Measurements from ENCODE around the gene NHERF1.

Gene NHERF1

DNA sequence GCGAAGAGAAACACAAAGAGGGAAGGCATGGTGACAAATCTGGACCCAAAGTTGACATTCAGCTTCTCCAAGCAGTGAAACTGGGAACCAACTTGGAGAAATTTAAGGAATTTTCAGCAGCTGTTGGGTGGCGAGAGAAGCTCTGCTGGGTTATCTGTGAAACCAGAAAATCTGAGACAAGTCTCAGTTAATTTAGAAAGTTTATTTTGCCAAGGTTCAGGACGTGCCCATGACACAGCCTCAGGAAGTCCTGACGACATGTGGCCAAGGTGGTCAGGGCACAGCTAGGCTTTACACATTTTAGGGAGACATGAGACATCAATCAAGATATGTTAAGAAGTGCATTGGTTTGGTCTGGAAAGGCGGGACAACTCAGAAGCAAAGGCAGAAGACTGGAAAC lies 24.5 kb upstream of the NHERF1 start:
- Histone ChIP-seq H3K79me2 (ENCODE audit: low read length) (no peaks in the 10 kb centered on the region), H3K27me3 (ENCODE audit: low read depth, low read length) (0 out of 2 replicates have a peak, but pooled peaks cover 3% of the 10 kb centered on the region), H2AFZ (ENCODE audit: low read depth, low read length) (no peak overlapping the region), H3K9ac (ENCODE audit: low read length) (no peak overlapping the region), H3K4me3 (ENCODE audit: low read length) (no peak overlapping the region), H3K4me2 (ENCODE audit: low read length) (no peak overlapping the region), H3K36me3 (replicated peaks; ENCODE audit: low read depth, low read length) (no peaks in the 10 kb centered on the region), H3K9me3 (ENCODE audit: insufficient read depth, low read length) (peaks cover 5% of the 10 kb centered on the region; the same call in 1 of the 2 replicates), H4K20me1 (ENCODE audit: insufficient read depth, low read length) (no peaks in the 10 kb centered on the region), H3K27ac (ENCODE audit: low read length) (no peak overlapping the region), H3K4me1 (ENCODE audit: low read length) (no peaks in the 10 kb centered on the region)
- no peak for TF ChIP-seq EZH2phosphoT487 (IDR thresholded peaks at IDR 0.05; ENCODE audit: low read depth)
- TF ChIP-seq CTCF (IDR thresholded peaks at IDR 0.05; ENCODE audit: low read depth, low read length) = no peak

- no peaks in the 10 kb centered on the region for H3K79me2 ChIP-seq (ENCODE audit: low read length)
- TF ChIP-seq EZH2phosphoT487 (IDR thresholded peaks at IDR 0.05; ENCODE audit: low read depth) (no peak), CTCF (IDR thresholded peaks at IDR 0.05; ENCODE audit: low read depth, low read length) (no peak)
- no peak overlapping the region for H3K27ac ChIP-seq (ENCODE audit: low read length)
Measured at GRCh38 chr17:74725111-74725510, 23.3 kb upstream of the NHERF1 start.

DNA sequence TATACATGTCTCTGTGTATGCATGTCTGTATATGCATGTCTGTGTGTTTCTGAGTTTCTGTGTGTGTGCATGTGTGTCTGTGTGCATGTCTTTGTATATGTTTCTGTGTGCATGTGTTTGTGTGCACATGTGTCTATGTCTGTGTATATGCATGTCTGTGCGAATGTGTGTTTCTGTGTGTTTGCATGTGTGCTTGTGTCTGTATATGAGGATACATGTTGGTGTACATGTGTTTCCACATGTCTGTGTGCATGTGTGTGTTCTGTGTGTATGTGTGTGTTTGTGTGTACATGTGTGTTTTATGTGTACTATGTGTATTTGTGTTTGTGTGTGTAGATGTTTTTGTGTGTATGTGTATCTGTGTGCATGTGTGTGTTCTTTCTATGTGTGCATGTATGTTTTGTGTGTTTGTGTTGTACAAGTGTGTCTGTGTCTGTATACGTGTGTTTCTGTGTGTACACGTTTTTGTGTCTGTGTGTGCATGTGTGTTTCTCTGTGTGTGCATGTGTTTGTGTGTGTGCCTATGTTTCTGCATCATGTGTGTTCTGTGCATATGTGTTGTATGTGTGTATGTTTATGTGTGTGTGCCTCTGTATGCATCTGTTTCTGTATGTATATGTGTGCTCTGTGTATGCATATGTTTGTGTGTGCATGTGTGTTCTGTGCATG lies 20.3 kb upstream of the NHERF1 start:
- Histone ChIP-seq H2AFZ (ENCODE audit: low read depth, low read length) (no peak overlapping the region), H3K4me2 (ENCODE audit: low read length) (no peak overlapping the region), H4K20me1 (ENCODE audit: insufficient read depth, low read length) (no peaks in the 10 kb centered on the region), H3K4me1 (ENCODE audit: low read length) (no peaks in the 10 kb centered on the region), H3K27me3 (ENCODE audit: low read depth, low read length) (peaks cover 6% of the 10 kb centered on the region; the same call in 1 of the 2 replicates), H3K27ac (ENCODE audit: low read length) (no peak overlapping the region), H3K9ac (ENCODE audit: low read length) (no peak overlapping the region), H3K36me3 (replicated peaks; ENCODE audit: low read depth, low read length) (no peaks in the 10 kb centered on the region), H3K4me3 (ENCODE audit: low read length) (no peak overlapping the region), H3K9me3 (ENCODE audit: insufficient read depth, low read length) (peaks cover 5% of the 10 kb centered on the region; the same call in 1 of the 2 replicates), H3K79me2 (ENCODE audit: low read length) (no peaks in the 10 kb centered on the region)
- TF ChIP-seq CTCF (IDR thresholded peaks at IDR 0.05; ENCODE audit: low read depth, low read length) (no peak), EZH2phosphoT487 (IDR thresholded peaks at IDR 0.05; ENCODE audit: low read depth) (no peak)

More at GRCh38 chr17:74725111-74725510, 23.3 kb upstream of the NHERF1 start:
- Histone ChIP-seq H3K4me2 (ENCODE audit: low read length) (no peak overlapping the region), H4K20me1 (ENCODE audit: insufficient read depth, low read length) (no peaks in the 10 kb centered on the region), H3K9me3 (ENCODE audit: insufficient read depth, low read length) (peaks cover 5% of the 10 kb centered on the region; the same call in 1 of the 2 replicates), H3K27me3 (ENCODE audit: low read depth, low read length) (peaks cover 5% of the 10 kb centered on the region; the same call in 1 of the 2 replicates), H3K9ac (ENCODE audit: low read length) (no peak overlapping the region), H3K4me3 (ENCODE audit: low read length) (no peak overlapping the region), H3K36me3 (replicated peaks; ENCODE audit: low read depth, low read length) (no peaks in the 10 kb centered on the region), H3K4me1 (ENCODE audit: low read length) (no peaks in the 10 kb centered on the region), H2AFZ (ENCODE audit: low read depth, low read length) (no peak overlapping the region)

GRCh38 chr17:74728702-74729075 lies 19.7 kb upstream of the NHERF1 start:
- H3K9ac ChIP-seq (ENCODE audit: low read length) = no peak overlapping the region
- no peak overlapping the region for H3K27ac ChIP-seq (ENCODE audit: low read length)
- H3K79me2 ChIP-seq (ENCODE audit: low read length) = no peaks in the 10 kb centered on the region
- H3K36me3 ChIP-seq (replicated peaks; ENCODE audit: low read depth, low read length) = no peaks in the 10 kb centered on the region
- TF ChIP-seq CTCF (IDR thresholded peaks at IDR 0.05; ENCODE audit: low read depth, low read length) (no peak), EZH2phosphoT487 (IDR thresholded peaks at IDR 0.05; ENCODE audit: low read depth) (no peak)
- H4K20me1 ChIP-seq (ENCODE audit: insufficient read depth, low read length) = no peaks in the 10 kb centered on the region
- H3K4me3 ChIP-seq (ENCODE audit: low read length) = no peak overlapping the region
- peaks cover 5% of the 10 kb centered on the region; the same call in 1 of the 2 replicates for H3K9me3 ChIP-seq (ENCODE audit: insufficient read depth, low read length)
- peaks cover 6% of the 10 kb centered on the region; the same call in 1 of the 2 replicates for H3K27me3 ChIP-seq (ENCODE audit: low read depth, low read length)
- no peak overlapping the region for H2AFZ ChIP-seq (ENCODE audit: low read depth, low read length)
- no peaks in the 10 kb centered on the region for H3K4me1 ChIP-seq (ENCODE audit: low read length)
- no peak overlapping the region for H3K4me2 ChIP-seq (ENCODE audit: low read length)
